CD4-positive, alpha-beta T cell treated with Interferon alpha-2 for 1 hour (primary cell): ENCODE results near the gene BOLL.
A peak's percentile ranks its signal among the peaks of the same experiment; 100 is the strongest.
"Not testable (repeated sequence)": the region's sequence is repeated elsewhere in the genome, so short reads cannot be mapped to it uniquely, and the experiment has no call there.

Experiments
- DNase-seq, 2 donors: peaks; one replicate each; pipeline ENCODE4 v3.0.0-alpha.2; 2020 to 2022

BOLL gene

GRCh38 chr2:197705912-197706838, 78.9 kb downstream of the BOLL start:
- DNase-seq = no peak

GRCh38 chr2:197705121-197705911, 79.8 kb downstream of the BOLL start, which contains the start of gene MARS2:
Gene MARS2, plus strand, starts transcription at chr2:197705369. Its CDS starts 37 bp downstream, at chr2:197705406.
- DNase-seq = peak; percentile 94

DNA sequence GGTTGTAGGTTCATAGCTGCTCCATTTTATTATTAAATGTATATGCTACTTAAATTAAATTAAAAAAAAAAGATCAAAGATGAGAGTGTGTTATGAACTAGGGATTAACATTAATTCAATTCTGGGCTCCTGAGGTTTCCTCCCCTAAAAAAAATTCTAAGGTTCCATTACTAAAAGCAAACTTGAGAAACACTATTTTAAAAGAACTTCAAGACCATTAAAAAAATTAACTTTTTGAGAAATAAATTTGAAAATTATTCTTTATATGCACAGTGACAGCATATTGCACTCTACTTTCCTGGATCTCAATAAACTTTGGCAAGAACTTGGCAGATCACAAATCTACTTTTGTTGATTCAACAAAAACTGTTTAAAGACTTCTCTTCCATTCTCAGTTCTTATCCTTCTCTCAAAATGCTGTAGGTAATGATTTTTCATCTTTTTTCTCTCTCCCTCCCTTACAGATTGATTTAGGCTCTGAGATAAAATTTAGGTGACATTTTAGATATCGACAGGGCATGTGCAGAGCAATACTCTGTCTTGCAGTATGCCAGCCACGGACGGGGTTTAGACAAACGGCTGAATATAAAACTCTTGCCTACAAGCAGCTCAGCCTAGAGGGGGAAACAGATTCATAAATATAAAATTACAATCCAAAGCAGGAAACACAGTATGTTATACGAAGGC, 80.5 kb downstream of the BOLL start:
- DNase-seq = no peak

DNA sequence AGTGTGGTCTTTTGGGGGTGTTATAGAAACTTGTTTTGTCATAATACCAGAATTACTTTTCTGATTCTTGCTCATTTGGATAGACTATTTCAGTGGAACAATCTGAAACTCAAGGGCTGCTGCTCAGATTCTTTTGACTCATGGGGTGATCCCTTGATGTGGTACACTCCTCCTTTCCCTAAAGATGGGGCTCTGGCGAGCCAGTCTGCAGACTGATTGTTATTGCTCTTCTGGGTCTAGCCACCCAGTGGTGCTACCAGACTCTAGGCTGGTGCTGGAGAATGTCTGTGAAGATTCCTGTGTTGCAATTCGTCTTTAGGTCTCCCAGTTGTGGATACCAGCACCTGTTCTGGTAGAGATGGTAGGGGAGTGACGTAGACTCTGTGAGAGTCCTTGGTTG, 84.2 kb downstream of the BOLL start:
- no peak for DNase-seq

GRCh38 chr2:197699724-197700123, 85.4 kb downstream of the BOLL start:
- not testable (repeated sequence) for DNase-seq

GRCh38 chr2:197696571-197696970, 88.5 kb downstream of the BOLL start:
- DNase-seq = not testable (repeated sequence)

GRCh38 chr2:197695971-197696370, 89.1 kb downstream of the BOLL start:
- not testable (repeated sequence) for DNase-seq

- not testable (repeated sequence) for DNase-seq
Measured at GRCh38 chr2:197695206-197695605, 89.9 kb downstream of the BOLL start.

- DNase-seq = no peak
Measured at GRCh38 chr2:197677483-197677882, 107.6 kb downstream of the BOLL start.

GRCh38 chr2:197677056-197677455, 108.1 kb downstream of the BOLL start:
- no peak for DNase-seq
